H1 (cell line): ENCODE measurements around the gene ACP6. TPM values are rescaled to one million over a fixed set of nuclear protein-coding genes. Genes with fewer than 3 reads are reported as not detected.
A peak's percentile ranks its signal among the peaks of the same experiment; 100 is the strongest.

Source experiments
- CTCF ChIA-PET: fragments of 300-600 bp; sonication (Branson Sonifier 250); formaldehyde crosslinking; loops from one replicate; lab custom pipeline; 2021; ENCODE audit not compliant: partially characterized antibody; lab: Charles Lee
- POLR2A ChIA-PET: fragments of 300-600 bp; sonication (Branson Sonifier 250); formaldehyde crosslinking; loops from one replicate; lab custom pipeline; 2021; ENCODE audit warnings: inconsistent platforms; ENCODE audit not compliant: partially characterized antibody; lab: Charles Lee
- DNase-seq, 2 experiments: peaks; one replicate each; pipeline versions ENCODE4 v3.0.0 to v3.0.0-alpha.2; 2010 to 2022; ENCODE audit warnings: low spot score in 2 of 2, low read depth in 1 of 2, mixed read lengths in 1 of 2
- FAIRE-seq: peaks from 2 replicates; lab custom pipeline; 2011; peaks lifted over from hg19 to GRCh38; lab: Jason Lieb, UNC
- H2AFZ ChIP-seq: 2 replicates; pipeline ENCODE4 v1.8.1; 2012; ENCODE audit warnings: low read length, inconsistent platforms
- H2AK5ac ChIP-seq: 2 replicates; pipeline ENCODE4 v1.6.1; 2013; ENCODE audit warnings: low read depth, low read length
- H2BK120ac ChIP-seq: replicated peaks from 2 replicates; pipeline ENCODE3; 2013; ENCODE audit warnings: low read depth, low read length, inconsistent platforms
- H2BK12ac ChIP-seq: 2 replicates; pipeline ENCODE4 v1.6.1; 2013; ENCODE audit warnings: low read depth, low read length
- H2BK15ac ChIP-seq: 2 replicates; pipeline ENCODE4 v1.6.1; 2013; ENCODE audit warnings: low read length
- H2BK20ac ChIP-seq: 2 replicates; pipeline ENCODE4 v1.6.1; 2013; ENCODE audit warnings: low read length
- H2BK5ac ChIP-seq: 2 replicates; pipeline ENCODE4 v1.6.1; 2013; ENCODE audit warnings: low read depth, low read length
- H3K14ac ChIP-seq: 2 replicates; pipeline ENCODE4 v1.6.1; 2013; ENCODE audit warnings: inconsistent platforms; ENCODE audit not compliant: insufficient read length
- H3K18ac ChIP-seq: 2 replicates; pipeline ENCODE4 v1.6.1; 2013; ENCODE audit warnings: low read length; ENCODE audit errors: extremely low read depth
- H3K23ac ChIP-seq: 2 replicates; pipeline ENCODE4 v1.6.1; 2013; ENCODE audit warnings: inconsistent platforms; ENCODE audit not compliant: insufficient read length
- H3K23me2 ChIP-seq: 2 replicates; pipeline ENCODE4 v1.6.1; 2013; ENCODE audit warnings: low read depth, low read length
- H3K27ac ChIP-seq: 2 replicates; pipeline ENCODE4 v1.6.1; 2011; ENCODE audit warnings: low read depth, low read length, inconsistent platforms
- H3K27me3 ChIP-seq, 4 experiments: replicated peaks in 1 of 4; 1 replicate in 1 of 4; 2 replicates in 3 of 4; pipeline versions ENCODE4 v1.6.1 to v1.8.1; 2011 to 2013; ENCODE audit warnings: low read length in 3 of 4, mild to moderate bottlenecking in 3 of 4, inconsistent platforms in 2 of 4, mixed read lengths in 2 of 4, moderate library complexity in 1 of 4; ENCODE audit not compliant: control insufficient read depth in 3 of 4, insufficient read depth in 3 of 4; ENCODE audit errors: extremely low read depth in 1 of 4
- H3K36me3 ChIP-seq, 4 experiments: 2 replicates each; pipeline versions ENCODE4 v1.6.1 to v1.8.1; 2011 to 2013; ENCODE audit warnings: mild to moderate bottlenecking in 4 of 4, low read length in 3 of 4, moderate library complexity in 2 of 4, control low read depth in 1 of 4, inconsistent platforms in 1 of 4; ENCODE audit not compliant: insufficient read depth in 4 of 4, control insufficient read depth in 2 of 4
- H3K4ac ChIP-seq: replicated peaks from 2 replicates; pipeline ENCODE3; 2013; ENCODE audit warnings: low read length, low read depth, mixed read lengths, inconsistent platforms; ENCODE audit not compliant: insufficient read length
- H3K4me1 ChIP-seq, 4 experiments: replicated peaks in 1 of 4; 1 replicate in 1 of 4; 2 replicates in 3 of 4; pipeline versions ENCODE4 v1.6.1 to v1.8.1; 2011 to 2013; ENCODE audit warnings: low read length in 3 of 4, inconsistent platforms in 2 of 4, mixed read lengths in 1 of 4; ENCODE audit not compliant: insufficient read depth in 4 of 4, control insufficient read depth in 3 of 4
- H3K4me2 ChIP-seq, 2 experiments: 2 replicates each; pipeline versions ENCODE4 v1.6.1 to v1.8.1; 2011 to 2013; ENCODE audit warnings: low read depth in 2 of 2, low read length in 2 of 2, control low read depth in 1 of 2, inconsistent platforms in 1 of 2, mild to moderate bottlenecking in 1 of 2; ENCODE audit not compliant: insufficient read depth in 1 of 2
- H3K4me3 ChIP-seq, 4 experiments: fragments of 200-600, 300-600 bp in 1 of 4; sonication (generic), shearing (Covaris generic), sonication (Bioruptor Twin) in 1 of 4; 2 replicates each; pipeline versions ENCODE4 v1.5.1 to v1.8.1; 2011 to 2016; ENCODE audit warnings: low read length in 4 of 4, low read depth in 3 of 4, control low read depth in 2 of 4, inconsistent platforms in 2 of 4, mild to moderate bottlenecking in 2 of 4, mixed read lengths in 1 of 4, moderate library complexity in 1 of 4; ENCODE audit not compliant: insufficient read depth in 2 of 4; ENCODE audit errors: extremely low read depth in 1 of 4
- H3K56ac ChIP-seq: replicated peaks from 2 replicates; pipeline ENCODE3; 2013; ENCODE audit warnings: low read depth, mild to moderate bottlenecking, mixed read lengths, low read length, inconsistent platforms; ENCODE audit not compliant: insufficient read length
- H3K79me1 ChIP-seq: 2 replicates; pipeline ENCODE4 v1.6.1; 2013; ENCODE audit warnings: low read depth, low read length, control low read depth
- H3K79me2 ChIP-seq, 2 experiments: 2 replicates each; pipeline versions ENCODE4 v1.6.1 to v1.8.1; 2012 to 2013; ENCODE audit warnings: low read length in 2 of 2, mild to moderate bottlenecking in 2 of 2, inconsistent platforms in 1 of 2; ENCODE audit not compliant: insufficient read depth in 2 of 2, control insufficient read depth in 1 of 2
- H3K9ac ChIP-seq, 4 experiments: replicated peaks in 1 of 4; 1 replicate in 1 of 4; 2 replicates in 3 of 4; pipeline versions ENCODE4 v1.6.1 to v1.8.1; 2011 to 2013; ENCODE audit warnings: low read depth in 3 of 4, low read length in 3 of 4, control low read depth in 2 of 4, mild to moderate bottlenecking in 2 of 4, moderate library complexity in 2 of 4, inconsistent platforms in 1 of 4; ENCODE audit errors: extremely low read depth in 1 of 4
- H3K9me3 ChIP-seq, 2 experiments: 2 replicates each; pipeline versions ENCODE4 v1.6.1 to v1.8.1; 2012 to 2013; ENCODE audit warnings: mild to moderate bottlenecking in 2 of 2, moderate library complexity in 2 of 2, control low read depth in 1 of 2, inconsistent platforms in 1 of 2, low read depth in 1 of 2, low read length in 1 of 2, mixed read lengths in 1 of 2; ENCODE audit not compliant: insufficient read depth in 2 of 2
- H4K20me1 ChIP-seq, 2 experiments: replicated peaks in 1 of 2; 2 replicates each; pipeline versions ENCODE3 to v1.8.1; 2011 to 2013; ENCODE audit warnings: inconsistent platforms in 2 of 2, low read length in 2 of 2, mild to moderate bottlenecking in 1 of 2; ENCODE audit not compliant: insufficient read depth in 2 of 2, control insufficient read depth in 1 of 2
- H4K5ac ChIP-seq: 2 replicates; pipeline ENCODE4 v1.6.1; 2013; ENCODE audit warnings: low read length, low read depth, mixed read lengths, inconsistent platforms; ENCODE audit not compliant: insufficient read length
- H4K8ac ChIP-seq: 2 replicates; pipeline ENCODE4 v1.8.0; 2013; ENCODE audit warnings: mild to moderate bottlenecking, moderate library complexity, low read length, inconsistent platforms; ENCODE audit not compliant: insufficient read depth; ENCODE audit errors: extremely low read depth
- H4K91ac ChIP-seq: replicated peaks from 2 replicates; pipeline ENCODE3; 2013; ENCODE audit warnings: low read length, mixed read lengths, inconsistent platforms; ENCODE audit not compliant: insufficient read length
- CBX8 ChIP-seq: fragments of 300-800, 300-1000 bp; sonication (generic); IDR thresholded peaks from 2 replicates; pipeline ENCODE4 v1.7.1; 2016; ENCODE audit warnings: low read depth, low read length, borderline replicate concordance
- POLR2A ChIP-seq, 2 experiments: IDR thresholded peaks; 1 replicate in 1 of 2; 2 replicates in 1 of 2; pipeline ENCODE4 v1.6.1; 2011; ENCODE audit warnings: low read depth in 2 of 2, low read length in 2 of 2, mild to moderate bottlenecking in 2 of 2; ENCODE audit errors: control extremely low read depth in 1 of 2
- WGBS, 2 experiments: shearing (Covaris generic) in 1 of 2; methylation state at CpG; one replicate each; pipeline versions ENCODE4 v1.1.6 to v1.1.7; 2013 to 2015; ENCODE audit warnings: low lambda C conversion rate in 2 of 2, mixed read lengths in 2 of 2, inconsistent platforms in 1 of 2, low coverage in 1 of 2, missing lambda C conversion rate in 1 of 2; ENCODE audit not compliant: insufficient replicate concordance in 2 of 2, insufficient coverage in 1 of 2, insufficient read length in 1 of 2; ENCODE audit errors: extremely low coverage in 1 of 2, missing lambda C conversion rate in 1 of 2; 5-methylcytosine and 5-hydroxymethylcytosine counted together
- polyA plus RNA-seq, 7 experiments: library from polyadenylated mRNA; depleted of rRNA in 3 of 7; stranded (reverse) in 5 of 7; unstranded in 2 of 7; fragments of >200 nt in 5 of 7; fragments of 200-250 nt in 2 of 7; gene quantifications; 1 replicate in 5 of 7; 2 replicates in 1 of 7; 4 replicates in 1 of 7; pipeline versions ENCODE4 v1.2.1 to v1.2.3, GENCODE V29; 2011 to 2013; ENCODE audit warnings: missing spikeins in 2 of 7, mixed read lengths in 2 of 7
- total RNA-seq: library from RNA; stranded (reverse); fragmentation: NEBNext Ultra II Directional; extraction: Animal tissue kit (Norgen Biotek cat#: 25700); gene quantifications from 2 replicates; pipeline ENCODE4 v1.2.1, GENCODE V29; 2021

Gene ACP6
- total and polyA plus RNA-seq, 2 of the 8 experiments (the other 6 are each of a cell fraction or from before 2014, with no cell fraction given): 11.4 to 17.7 TPM

DNA sequence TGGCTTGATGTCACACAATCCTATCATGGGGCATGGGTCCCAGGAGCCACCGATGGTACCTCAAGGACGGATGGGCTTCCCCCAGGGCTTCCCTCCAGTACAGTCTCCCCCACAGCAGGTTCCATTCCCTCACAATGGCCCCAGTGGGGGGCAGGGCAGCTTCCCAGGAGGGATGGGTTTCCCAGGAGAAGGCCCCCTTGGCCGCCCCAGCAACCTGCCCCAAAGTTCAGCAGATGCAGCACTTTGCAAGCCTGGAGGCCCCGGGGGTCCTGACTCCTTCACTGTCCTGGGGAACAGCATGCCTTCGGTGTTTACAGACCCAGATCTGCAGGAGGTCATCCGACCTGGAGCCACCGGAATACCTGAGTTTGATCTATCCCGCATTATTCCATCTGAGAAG, 46.3 kb downstream of the ACP6 start:
- Histone ChIP-seq H4K91ac (no peak overlapping the region), H2AK5ac (no peak overlapping the region), H3K4ac (no peak overlapping the region), H2BK15ac (no peak overlapping the region), H4K5ac (no peak overlapping the region), H3K9ac (no peak overlapping the region), H2BK5ac (no peak overlapping the region), H2AFZ (no peak overlapping the region), H3K23me2 (no peaks in the 10 kb centered on the region), H2BK120ac (no peak overlapping the region), H3K36me3 (peaks cover 10 to 34% (median 27%) of the 10 kb centered on the region in 4 experiments), H3K9me3 (no peaks in the 10 kb centered on the region), H3K4me2 (no peak overlapping the region)
- CTCF ChIA-PET: interaction anchor here (0.7 to 1.3 kb wide), 4 partner anchors 9 to 269 kb away, joined by 3 to 5 read pairs (median 3); no protein-coding TSS in a partner anchor
- TF ChIP-seq CBX8 (no peak), POLR2A (IDR thresholded peaks at IDR 0.05; ENCODE audit: control extremely low read depth in 1 of 2, low read depth in 2 of 2, low read length in 2 of 2) (0 out of 3 replicates have a peak, but pooled peaks of 1 of the 2 experiments have one; percentile 15)
- TF ChIP-seq, all 59 proteins: peak for 1
- Histone ChIP-seq H3K56ac (no peak overlapping the region), H3K4me3 (no peak overlapping the region), H2BK12ac (no peak overlapping the region), H3K79me2 (no peaks in the 10 kb centered on the region), H3K14ac (no peak overlapping the region), H3K27ac (no peak overlapping the region), H4K8ac (no peak overlapping the region; the same call in 1 of the 2 replicates), H3K4me1 (peaks cover 0 to 1% (median 0%) of the 10 kb centered on the region in 4 experiments; a peak in 3 of 7 replicates), H3K79me1 (peaks cover 3% of the 10 kb centered on the region; the same call in 1 of the 2 replicates), H3K27me3 (no peaks in the 10 kb centered on the region), H3K23ac (no peak overlapping the region), H4K20me1 (peaks cover 1 to 4% of the 10 kb centered on the region in 2 experiments), H2BK20ac (no peak overlapping the region), H3K18ac (no peak overlapping the region)
- DNase-seq (no peak), FAIRE-seq (no peak)
- POLR2A ChIA-PET: interaction anchor here (1.4 to 1.8 kb wide), 2 partner anchors 13 to 25 kb away, joined by 3 to 4 read pairs; a partner anchor contains a TSS
- WGBS, 2 experiments: 85% methylated on average over 8 of the region's 8 CpGs; no CpG with 5 or more reads in 1 of the 2 experiments
